ENCODE results near the gene DIS3L2.
"Not testable (repeated sequence)": the region's sequence is repeated elsewhere in the genome, so short reads cannot be mapped to it uniquely, and the experiment has no call there.

Gene DIS3L2

GRCh38 chr2:232327105-232328031 lies 365.9 kb downstream of the DIS3L2 start:
- DNase-seq: peak; percentile 74

- no peak for DNase-seq
Measured at GRCh38 chr2:232328032-232328422, 366.5 kb downstream of the DIS3L2 start.

- DNase-seq: no peak
Measured at GRCh38 chr2:232328516-232329460, 367.3 kb downstream of the DIS3L2 start.

- no peak for DNase-seq
Measured at GRCh38 chr2:232329716-232330067, 368.2 kb downstream of the DIS3L2 start.

- DNase-seq: no peak
Measured at GRCh38 chr2:232330068-232330999, 368.8 kb downstream of the DIS3L2 start.

- not testable (repeated sequence) for DNase-seq
Measured at GRCh38 chr2:232331061-232331460, 369.5 kb downstream of the DIS3L2 start.

GRCh38 chr2:232331641-232332040 lies 370.1 kb downstream of the DIS3L2 start:
- not testable (repeated sequence) for DNase-seq

- DNase-seq: not testable (repeated sequence)
Measured at GRCh38 chr2:232332244-232332939, 370.9 kb downstream of the DIS3L2 start.

- DNase-seq: no peak
Measured at GRCh38 chr2:232332940-232333259, 371.4 kb downstream of the DIS3L2 start.

- DNase-seq: no peak
Measured at GRCh38 chr2:232333361-232334135, 372.0 kb downstream of the DIS3L2 start.

GRCh38 chr2:232334136-232334884 lies 372.8 kb downstream of the DIS3L2 start:
- not testable (repeated sequence) for DNase-seq

- not testable (repeated sequence) for DNase-seq
Measured at GRCh38 chr2:232334885-232335205, 373.3 kb downstream of the DIS3L2 start.

GRCh38 chr2:232335206-232335858 lies 373.8 kb downstream of the DIS3L2 start:
- not testable (repeated sequence) for DNase-seq

GRCh38 chr2:232335859-232336215 lies 374.3 kb downstream of the DIS3L2 start:
- no peak for DNase-seq

GRCh38 chr2:232336241-232336736 lies 374.8 kb downstream of the DIS3L2 start:
- no peak for DNase-seq

GRCh38 chr2:232336981-232337720 lies 375.6 kb downstream of the DIS3L2 start:
- no peak for DNase-seq

- not testable (repeated sequence) for DNase-seq
Measured at GRCh38 chr2:232338094-232338758, 376.7 kb downstream of the DIS3L2 start.

- no peak for DNase-seq
Measured at GRCh38 chr2:232338759-232339106, 377.2 kb downstream of the DIS3L2 start.
